Subcutaneous adipose tissue (tissue), 4 donors: ENCODE data around the gene KRT8. TPM values are rescaled to one million over a fixed set of nuclear protein-coding genes. Genes with fewer than 3 reads are reported as not detected.

Experiments
- CTCF ChIP-seq: fragments of 450-650 bp; IDR thresholded peaks from one replicate; pipeline ENCODE4 v1.5.1; 2016; ENCODE audit warnings: low read depth, mild to moderate bottlenecking, control low read depth, antibody characterized with exemption, moderate library complexity
- total RNA-seq, 4 donors: library from RNA; depleted of rRNA; stranded (reverse); fragments of >200 nt; gene quantifications; one replicate each; pipeline ENCODE4 v1.1.0, GENCODE V29; 2016

The KRT8 gene
- total RNA-seq, 4 donors from 2014 or later = 5.5 to 11.7 (median 8.7) TPM

GRCh38 chr12:52915637-52916036 is 10.8 kb upstream of the KRT8 start:
- no peak for TF ChIP-seq CTCF

GRCh38 chr12:52914576-52915121 is 9.8 kb upstream of the KRT8 start:
- TF ChIP-seq CTCF = no peak

- no peak for TF ChIP-seq CTCF
Observed at GRCh38 chr12:52913431-52913821, 8.6 kb upstream of the KRT8 start.

GRCh38 chr12:52912711-52913430 is 8.0 kb upstream of the KRT8 start:
- TF ChIP-seq CTCF = no peak

- no peak for TF ChIP-seq CTCF
Observed at GRCh38 chr12:52910248-52910883, 5.5 kb upstream of the KRT8 start.

- no peak for TF ChIP-seq CTCF
Observed at GRCh38 chr12:52909796-52910195, 4.9 kb upstream of the KRT8 start.

- no peak for TF ChIP-seq CTCF
Observed at GRCh38 chr12:52909331-52909730, 4.5 kb upstream of the KRT8 start.
